NCI-H345 (cell line): ENCODE data around the gene CDYL.

ENCODE experiments used
- DNase-seq: peaks from one replicate; lab custom pipeline; 2025; lab: John Stamatoyannopoulos, UW

The CDYL gene

DNA sequence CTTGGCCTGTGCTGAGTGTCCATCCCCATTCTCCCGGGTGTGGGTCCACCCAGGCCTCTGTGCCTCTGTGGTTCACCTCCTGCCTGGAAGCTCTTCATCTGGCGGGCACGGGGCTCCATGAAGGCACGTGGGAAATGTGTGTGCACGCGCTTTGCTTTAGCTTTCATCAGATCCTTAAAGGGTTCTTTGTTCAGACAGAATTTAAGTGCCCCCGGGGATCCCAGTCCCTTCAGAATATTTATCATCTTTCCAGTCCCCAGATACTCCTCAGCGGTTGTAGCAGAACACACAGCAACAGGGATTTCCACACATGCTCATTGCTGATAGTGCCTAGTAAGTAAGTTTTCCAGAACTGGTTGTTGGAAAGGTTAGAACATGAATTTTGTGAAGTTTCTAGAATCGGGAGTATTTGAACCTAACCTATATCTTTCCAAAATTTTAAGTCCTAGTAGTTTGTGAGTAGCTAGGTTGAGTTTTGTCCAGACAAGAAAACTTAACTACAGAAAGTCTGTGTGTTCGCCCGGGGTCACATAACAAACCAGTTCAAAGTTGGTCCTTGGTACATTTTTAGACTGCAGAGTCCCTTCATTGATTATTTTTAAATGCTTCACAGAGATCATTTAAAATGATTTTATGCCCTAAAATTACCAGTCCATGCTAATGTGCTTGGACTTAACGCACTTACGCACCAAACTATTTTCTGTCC, 159.9 kb downstream of the CDYL start:
- no peak for DNase-seq

DNA sequence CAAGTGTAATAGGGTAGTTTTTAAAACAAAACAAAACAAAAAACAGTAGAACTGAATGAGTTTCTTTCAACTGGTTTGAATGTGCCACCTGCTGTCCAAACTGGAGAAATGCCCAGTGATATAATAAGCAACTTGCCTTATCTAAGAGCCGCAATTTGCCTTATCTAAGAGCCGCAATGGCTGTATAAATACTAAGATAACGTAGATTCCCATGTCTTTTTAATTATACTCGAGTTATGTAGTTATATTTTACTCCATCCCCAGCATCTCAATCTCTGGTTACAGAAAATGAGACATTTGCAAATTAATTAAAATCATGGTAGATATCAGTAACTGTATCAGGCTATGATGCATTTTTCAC, 160.5 kb downstream of the CDYL start:
- peak; percentile 0 for DNase-seq

DNA sequence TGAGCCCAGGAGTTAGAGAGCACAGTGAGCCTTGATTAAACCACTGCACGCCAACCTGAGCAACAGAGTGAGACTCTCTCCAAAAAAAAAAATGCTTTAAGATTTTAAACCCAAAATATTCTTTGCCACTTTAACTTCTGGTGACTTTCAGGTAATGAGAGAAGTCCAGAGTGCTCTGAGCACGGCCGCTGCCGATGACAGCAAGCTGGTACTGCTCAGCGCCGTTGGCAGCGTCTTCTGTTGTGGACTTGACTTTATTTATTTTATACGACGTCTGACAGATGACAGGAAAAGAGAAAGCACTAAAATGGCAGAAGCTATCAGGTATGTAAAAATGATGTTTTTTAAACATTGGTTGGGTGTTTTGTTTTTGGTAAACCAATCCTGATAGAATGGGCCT, 161.2 kb downstream of the CDYL start:
- no peak for DNase-seq

DNA sequence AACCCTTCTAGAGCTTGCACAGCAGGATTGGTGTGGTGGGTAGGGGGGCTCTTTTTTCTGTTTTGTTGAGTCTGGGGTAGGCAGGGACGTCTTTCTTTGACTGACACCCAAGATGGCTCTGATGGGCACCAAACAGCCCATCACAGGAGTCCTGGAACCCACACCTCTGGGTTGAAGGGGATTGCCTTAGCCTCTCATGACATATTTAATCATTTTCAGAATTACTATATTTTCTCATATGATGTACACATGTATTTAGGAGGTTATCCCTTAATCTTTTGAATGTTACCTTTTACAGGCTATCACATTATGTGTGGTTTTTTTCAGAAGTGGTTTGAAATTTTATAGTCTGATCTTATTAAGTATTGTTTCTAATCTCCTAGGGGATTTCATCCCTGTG, 163.0 kb downstream of the CDYL start:
- DNase-seq = no peak

DNA sequence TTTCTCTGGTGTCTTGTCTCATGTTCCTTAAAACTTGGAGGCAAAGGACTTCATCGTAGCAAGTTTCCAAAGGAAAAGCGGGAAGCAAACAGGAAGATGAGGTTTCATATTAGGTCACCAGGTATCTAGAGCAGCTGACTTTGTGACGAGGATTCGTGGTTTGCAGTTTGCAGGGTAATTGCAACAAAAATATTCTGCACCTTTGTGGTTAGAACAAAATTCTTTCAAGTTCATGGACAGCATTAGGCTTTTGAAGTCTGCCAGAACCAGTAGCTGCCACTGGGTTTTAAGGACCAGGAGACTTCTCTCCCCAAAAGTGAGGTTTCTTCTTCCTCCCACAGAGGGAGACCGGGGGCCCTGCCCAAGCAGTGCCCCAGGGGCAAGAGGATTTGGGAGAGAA, 164.2 kb downstream of the CDYL start:
- no peak for DNase-seq

DNA sequence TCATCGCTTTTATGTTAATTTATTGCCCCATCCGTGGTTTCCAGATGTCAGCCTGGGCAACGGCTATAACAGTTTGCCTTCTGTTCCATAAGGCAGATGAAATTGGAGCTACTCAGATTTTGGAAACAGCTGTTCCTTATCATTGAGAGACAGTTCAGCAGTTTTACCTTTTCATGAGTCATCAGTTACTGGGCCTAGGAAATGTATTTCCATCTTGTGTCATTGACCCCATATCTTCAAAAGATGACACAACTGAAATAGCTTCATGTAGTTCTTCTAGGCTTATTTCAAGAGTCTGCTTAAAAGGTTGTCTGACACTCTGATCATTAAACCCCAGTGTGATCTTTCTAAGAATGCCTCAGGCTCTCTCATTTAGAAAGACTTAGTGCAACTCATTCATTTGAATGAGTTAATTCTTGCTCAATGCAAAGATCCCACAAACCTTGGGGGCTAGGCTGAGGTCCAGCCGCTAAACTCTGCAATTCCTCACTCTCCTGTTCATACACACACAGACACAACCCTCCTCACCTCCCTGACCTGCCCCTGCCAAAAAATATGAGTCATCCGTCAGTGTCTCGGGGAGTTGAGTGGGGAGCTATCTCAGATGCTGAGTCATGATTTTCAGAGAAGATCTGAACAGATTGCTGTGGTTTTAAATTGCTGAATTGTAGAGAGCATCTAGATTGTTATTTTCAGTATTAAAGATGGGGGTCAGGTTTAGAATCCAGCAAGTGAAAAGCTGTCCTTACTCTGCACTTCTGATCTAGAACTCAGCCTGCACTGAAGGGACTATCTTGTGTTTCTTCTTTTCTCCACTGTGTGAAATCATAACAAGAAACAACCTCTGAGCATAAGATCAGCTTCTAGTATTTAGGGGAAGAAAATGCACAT, 165.8 kb downstream of the CDYL start:
- DNase-seq = no peak

DNA sequence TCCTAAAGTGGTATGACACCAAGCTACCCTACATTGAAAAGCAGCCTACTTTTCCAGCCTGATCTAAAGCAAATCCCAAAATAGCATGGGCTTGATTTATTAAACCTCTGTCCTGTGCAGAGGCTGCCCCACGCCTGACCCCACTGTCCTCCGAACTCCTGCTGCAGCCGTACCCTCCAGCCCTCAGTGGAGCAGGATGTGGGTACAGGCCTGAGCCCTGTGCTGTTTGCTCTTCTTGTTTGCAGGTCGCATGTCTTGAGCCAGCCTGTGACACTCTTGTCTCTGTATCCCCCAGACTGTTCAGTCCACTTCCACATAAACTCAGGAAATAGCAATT, 166.4 kb downstream of the CDYL start:
- no peak for DNase-seq

DNA sequence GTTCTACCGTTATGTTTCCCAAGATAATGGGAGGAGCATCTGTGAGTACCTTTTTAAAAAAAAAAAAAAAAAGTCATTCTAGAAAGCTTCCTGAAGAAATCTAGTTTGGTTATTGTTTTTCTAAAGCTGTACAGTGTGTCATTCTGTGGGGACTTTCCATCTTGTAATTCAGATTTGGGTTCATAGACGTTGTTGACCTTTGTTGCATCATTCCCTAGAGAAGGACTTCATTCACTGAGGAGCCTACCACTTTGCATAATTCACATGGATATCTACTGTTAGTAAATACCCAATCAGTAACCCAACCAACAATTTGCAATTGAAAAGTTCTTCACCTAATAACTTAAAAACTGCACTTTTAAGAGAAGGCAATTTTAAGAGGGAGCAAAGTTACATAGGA, 167.5 kb downstream of the CDYL start:
- no peak for DNase-seq

DNA sequence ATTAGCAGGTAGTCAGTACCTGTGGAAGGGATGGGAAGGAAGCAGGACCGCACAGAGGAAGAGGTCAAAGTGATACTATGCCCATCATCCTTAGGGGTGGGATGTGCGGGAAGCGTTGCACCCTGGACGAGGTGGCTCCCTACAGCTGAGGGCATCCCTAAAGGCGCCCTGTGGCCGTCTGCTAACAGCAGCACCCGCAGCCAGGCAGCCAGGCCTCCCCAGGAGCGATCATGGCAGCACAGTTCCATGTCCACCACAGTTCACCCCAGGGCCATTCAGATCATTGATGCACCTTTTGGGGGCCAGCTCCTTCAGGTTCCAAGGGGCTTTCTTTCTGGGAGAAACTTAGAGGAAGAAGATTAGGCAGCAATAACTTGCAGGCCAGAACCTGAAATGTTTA, 168.1 kb downstream of the CDYL start:
- DNase-seq = no peak

DNA sequence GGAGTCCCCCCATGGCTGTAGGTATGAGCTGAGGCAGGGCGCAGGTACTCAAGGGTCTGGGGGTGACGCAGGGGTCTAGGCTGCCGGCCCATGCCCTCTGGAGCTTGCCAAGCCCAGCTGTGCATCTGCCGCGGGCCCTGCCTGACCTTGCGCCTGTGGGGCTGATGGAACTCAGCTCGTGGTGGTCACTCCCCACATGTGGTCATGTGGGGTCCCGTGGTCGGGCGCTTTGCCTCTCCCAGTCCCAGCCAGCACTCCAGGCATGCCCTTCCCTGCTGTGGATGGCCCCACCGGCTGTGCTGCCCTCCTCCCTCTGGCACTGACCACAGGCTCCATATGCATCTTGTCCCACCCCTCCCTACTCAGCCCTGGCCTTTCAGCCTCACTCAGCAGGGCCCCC, 170.3 kb downstream of the CDYL start:
- no peak for DNase-seq

DNA sequence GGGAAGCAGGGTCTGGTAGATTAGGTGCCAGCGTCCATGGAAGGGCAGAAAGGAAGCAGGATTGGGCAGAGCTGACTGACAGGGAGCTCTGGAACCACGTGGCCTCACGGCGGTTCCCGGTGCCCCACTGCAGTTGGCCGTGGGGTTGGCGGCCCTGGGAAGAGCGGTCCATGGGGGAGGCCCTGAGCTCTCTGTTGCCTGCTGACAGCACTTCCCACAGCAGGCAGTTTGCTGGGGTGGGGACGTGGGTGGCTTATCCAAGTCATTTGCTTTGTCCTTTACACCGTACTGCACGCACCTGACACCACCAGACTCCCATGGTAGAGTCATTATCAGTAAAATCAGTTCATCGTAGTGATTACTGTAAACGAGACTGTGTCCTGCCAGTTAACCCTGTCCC, 171.5 kb downstream of the CDYL start:
- DNase-seq = no peak

DNA sequence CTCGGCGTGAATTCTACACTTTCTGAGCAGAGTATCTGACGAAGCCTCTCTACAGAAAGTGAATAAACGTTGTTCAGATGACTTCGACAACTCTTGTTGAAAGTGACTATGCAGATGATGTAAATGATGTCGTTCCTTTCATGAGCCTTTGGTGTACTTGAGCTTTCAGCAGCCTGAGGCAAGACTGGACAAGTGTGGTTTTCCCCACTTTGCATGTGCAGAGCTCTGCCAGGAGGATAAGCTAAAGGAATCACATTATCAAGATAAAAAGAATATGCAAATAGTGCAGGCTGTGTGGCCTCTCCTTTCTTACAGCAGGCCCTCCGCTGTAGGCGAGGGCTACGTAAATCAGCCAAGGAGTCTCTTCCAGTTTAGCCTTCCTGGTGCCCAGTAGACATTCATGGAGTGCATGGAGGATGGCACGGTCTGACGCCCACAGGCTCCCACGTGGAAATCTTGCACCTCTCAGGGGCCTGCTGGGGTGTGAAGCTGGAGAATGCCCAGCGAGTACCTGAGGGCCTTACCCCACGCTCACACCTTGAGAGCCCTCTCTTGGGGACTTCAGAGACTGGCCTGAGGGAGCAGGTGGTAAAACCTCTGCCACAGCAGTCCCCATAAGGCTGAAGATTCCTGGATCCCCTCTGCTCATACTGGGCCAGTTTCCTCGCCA, 172.7 kb downstream of the CDYL start:
- no peak for DNase-seq

DNA sequence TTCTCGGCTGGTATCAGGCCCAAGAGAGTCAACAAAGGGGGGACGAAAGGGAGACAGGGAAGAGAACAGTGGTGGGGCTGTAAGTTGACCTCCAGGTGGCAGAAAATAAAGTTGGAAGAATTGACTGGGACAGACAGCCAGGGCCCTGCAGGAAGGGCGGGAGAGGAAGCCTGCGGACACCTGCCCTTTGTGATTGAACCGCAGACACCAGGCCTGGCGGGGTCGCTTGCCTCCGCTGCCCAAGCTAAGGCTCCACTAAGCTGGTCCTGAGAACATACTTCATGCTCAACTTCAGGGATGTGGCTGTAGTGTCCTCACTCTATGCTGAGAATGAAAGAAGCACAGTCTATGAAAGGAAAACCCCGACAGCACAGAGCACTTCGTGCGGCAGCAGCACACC, 173.9 kb downstream of the CDYL start:
- DNase-seq = no peak

DNA sequence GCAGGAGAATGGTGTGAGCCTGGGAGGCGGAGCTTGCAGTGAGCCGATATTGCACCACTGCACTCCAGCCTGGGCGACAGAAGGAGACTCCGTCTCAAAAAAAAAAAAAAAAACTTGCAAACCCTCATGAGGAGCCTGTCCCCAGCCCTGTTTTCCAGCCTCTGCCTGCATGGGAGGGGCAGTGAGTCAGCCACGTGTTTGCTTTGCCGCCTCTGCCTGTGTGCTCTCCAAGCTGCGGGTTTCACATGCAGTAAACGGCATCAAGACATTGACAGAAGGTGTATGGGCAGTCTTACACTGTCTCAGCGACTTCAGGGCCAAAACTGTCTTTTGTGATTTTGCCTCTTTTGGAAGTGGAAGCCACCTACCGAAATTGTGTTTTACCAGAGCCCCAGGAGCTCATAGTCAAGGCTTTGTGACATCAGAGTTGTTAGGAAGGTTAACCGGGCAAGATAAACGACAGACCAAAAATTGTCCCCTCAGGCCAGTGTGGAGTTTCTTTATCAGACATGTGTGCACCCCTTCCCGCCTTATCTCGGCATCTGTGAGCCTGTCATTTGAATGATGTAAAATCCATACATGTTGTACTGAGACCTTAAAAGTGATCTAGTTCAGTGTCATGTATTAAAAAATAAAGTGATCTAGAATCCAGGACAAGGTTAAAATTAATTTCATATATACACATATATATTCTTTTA, 174.8 kb downstream of the CDYL start:
- DNase-seq = no peak

DNA sequence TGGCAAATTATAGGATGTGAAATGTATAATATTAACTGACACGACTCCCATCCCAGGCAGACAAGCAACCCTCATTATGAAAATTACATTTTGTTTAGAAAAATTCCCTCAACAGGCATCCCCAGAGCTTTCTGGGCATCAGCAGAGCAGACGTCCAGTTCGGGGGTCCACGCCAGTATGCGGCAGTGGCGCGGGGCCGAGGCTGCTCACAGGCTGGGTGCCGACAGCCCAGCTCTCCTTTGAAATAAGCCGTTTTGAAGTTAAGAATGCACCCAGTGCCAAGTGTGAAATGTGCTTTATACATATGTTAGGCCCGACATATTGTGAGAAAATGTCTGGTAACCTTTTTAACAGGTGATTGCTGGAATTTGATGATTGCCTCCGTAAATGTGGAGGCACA, 177.2 kb downstream of the CDYL start:
- no peak for DNase-seq

DNA sequence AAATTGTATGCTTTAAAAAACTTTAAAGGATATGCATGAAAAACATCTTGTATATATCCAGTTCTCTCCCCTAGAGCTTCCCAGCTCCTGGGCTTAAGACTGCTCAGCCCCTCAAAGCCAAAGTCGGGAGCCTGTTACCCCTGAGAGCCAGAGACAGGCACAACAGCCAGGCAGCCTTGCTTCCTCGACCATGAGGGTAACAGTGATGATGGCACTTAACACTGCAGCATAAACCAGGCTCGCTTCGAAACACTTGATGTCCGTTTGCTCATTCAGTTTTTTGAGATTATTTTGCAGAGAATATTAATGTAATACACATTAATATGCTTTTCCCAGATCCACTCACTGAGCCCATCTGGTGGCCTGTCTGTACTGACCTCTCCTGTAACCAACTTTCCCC, 180.4 kb downstream of the CDYL start:
- no peak for DNase-seq

DNA sequence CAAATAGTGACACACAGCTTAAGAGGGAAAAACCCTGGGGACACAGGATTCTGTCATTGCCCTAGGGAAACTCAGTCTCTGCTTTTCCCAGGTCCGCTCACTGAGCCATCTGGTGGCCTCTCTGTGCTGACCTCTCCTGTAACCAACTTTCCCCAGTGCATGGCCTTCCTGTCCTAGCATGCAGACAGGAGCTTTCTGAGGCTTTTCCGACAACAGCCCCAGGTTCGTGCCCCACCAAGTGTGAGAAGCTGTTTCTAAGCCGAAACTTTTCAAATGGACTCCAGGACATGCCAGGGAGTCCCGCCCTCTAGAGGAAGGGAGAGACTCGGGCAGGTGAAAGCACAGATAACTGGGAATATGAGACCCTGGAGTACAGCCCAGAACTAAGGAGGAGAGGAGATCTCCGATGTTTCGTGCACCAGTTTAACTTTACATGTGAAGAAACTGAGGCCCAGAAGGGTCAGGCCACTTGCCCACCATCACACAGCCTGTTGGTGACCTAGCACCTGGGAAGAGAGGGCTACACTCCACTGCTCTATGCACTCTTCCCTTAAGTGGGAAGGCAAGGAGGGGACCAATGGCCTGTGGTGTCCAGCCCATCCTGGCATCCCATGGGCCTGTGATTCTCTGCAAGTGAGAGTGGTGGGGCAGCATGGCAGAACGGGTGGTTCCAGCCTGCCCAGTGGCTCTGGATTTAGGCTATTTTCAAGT, 181.5 kb downstream of the CDYL start:
- no peak for DNase-seq

DNA sequence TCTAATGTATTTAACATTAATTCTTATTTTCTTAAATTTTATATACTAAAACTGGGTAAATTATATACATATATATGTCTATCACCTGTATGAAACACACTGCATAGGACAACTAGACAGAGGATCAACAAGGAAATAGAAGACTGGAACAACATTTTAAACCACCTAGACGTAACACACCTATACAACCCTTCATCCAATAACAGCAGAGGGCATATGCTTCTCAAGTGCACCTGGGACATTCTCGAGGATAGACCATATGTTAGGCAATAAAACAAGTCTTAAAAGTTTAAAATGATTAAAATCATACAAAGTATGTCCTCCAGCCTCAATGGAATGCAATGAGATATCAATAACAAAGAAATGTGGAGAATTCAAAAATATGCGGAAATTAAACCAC, 182.4 kb downstream of the CDYL start:
- no peak for DNase-seq

DNA sequence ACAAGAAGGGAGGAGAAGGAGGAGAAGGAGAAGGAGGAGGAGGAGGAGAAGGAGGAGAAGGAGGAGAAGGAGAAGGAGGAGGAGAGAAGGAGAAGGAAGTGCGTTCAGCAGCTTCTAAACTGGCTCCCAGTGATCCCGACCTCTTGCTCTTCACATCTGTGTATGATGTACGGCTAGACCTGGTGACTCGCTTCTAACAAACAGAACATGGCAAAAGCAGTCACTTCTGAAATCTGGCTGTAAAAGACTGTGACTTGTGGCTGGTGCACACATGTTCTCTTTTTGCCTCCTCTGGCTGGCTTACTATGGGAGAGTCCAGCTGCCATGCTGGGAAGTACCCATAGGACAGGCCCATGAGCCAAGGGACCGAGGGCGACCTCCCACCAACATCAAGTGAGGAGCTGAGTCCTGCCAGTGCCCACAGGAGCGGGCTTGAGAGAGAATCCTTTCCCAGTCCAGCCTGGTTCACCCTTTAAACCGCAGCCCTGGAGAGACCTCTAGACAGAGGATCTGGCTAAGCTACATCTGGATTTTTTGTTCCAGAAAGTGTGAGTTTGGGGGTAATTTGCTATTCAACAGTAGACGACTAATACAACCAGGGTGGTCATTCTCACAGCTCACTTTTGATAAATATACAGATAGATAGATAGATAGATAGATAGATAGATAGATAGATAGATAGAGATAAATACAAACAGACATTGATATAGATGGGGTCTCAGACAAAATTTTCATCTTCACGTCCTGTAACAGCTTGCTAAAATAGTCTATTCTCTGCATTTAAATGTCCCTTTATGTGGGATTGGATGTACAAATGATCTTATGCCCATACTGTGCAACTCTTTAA, 185.3 kb downstream of the CDYL start:
- no peak for DNase-seq

DNA sequence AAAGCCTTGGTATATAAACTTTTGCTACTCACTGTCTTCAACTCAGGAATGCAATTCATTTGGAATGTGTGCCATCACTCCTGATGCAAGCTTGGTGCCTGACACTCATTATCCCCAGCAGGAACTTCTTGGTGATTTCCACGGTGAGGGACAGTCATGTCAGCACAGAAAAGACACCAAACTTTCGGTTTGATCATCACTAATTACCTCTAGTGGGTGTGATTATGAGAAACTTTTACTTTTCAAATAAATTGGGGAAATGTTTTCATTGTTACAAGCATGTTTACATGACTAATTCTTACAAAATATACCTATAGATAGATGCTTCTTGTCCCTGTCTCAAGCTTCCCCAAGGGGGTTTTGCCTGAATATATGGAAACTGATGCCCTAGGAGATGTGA, 186.7 kb downstream of the CDYL start:
- DNase-seq = no peak
